ENCODE data around the gene UBE2N. TPM values are rescaled to one million over a fixed set of nuclear protein-coding genes. Genes with fewer than 3 reads are reported as not detected.
A peak's percentile ranks its signal among the peaks of the same experiment; 100 is the strongest.

The UBE2N gene
- total and polyA plus RNA-seq, 3 donors from 2014 or later: 99.4 to 368 (median 181) TPM

DNA sequence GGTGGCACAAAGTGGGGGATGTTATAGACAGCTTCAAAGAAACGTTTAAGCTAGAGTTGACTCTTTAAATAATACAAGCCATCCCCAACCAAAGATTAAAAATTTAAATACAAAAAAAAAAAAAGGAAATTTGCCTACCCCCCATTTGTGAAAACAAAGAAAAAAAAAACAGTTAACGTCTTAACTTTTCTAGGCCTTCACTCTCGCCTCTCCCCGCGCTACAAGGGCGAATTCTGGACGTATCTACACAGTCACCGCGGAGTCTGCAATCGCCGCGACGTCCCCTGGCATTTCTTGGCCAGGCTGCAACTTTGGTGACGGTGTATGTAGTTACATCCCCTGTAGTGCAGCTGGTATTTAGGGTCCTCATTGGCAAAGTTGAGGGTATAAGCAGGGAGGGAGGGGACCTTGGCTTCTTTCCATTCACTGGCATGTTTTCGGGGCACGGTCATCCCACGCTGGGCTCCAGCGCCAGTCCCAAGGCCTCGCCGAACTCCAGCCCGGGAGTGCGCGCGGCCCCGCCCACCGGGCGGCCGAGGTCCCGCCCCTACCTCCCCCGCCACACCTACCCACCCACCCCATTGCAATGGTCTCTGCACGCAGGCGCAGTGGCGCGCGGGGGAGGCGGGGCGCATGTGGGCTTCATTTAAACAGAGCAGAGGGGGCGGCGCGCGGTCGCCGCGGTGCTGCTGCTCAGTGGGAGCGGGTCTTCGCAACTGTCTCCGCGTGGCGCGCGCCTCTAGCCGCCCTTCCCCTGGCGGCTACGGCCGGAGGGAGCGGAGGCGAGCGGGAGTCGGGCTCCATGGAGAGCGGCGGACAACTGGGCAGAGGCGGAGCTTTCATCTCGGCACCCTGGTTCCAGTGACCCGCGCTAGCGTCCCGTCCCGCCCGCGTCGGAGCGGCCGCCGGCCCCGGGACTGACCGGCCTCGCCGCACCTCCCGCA, 64.2 kb downstream of the UBE2N start, which contains the start of gene NUDT4:
NUDT4 (plus strand) TSS at position 674 of the 944 bp plus-strand sequence. CDS start 398 bp downstream, outside the sequence.
- H3K4me1 ChIP-seq: peaks cover 19% of the 10 kb centered on the region
- intact Hi-C loops (cut with DNase I; ENCODE audit: low total_unique reads): no loop called here
- peak within 1 kb of the TSS; percentile 67 to 95 for H3K4me3 ChIP-seq
- no peaks in the 10 kb centered on the region for H3K27me3 ChIP-seq
- WGBS, 2 donors: 8 to 9% methylated on average over 22 to 30 of the region's 79 CpGs
- no peaks in the 10 kb centered on the region for H3K9me3 ChIP-seq
- TF ChIP-seq POLR2A (IDR thresholded peaks at IDR 0.05): peak; percentile 82
- TF ChIP-seq, protein P1, sequence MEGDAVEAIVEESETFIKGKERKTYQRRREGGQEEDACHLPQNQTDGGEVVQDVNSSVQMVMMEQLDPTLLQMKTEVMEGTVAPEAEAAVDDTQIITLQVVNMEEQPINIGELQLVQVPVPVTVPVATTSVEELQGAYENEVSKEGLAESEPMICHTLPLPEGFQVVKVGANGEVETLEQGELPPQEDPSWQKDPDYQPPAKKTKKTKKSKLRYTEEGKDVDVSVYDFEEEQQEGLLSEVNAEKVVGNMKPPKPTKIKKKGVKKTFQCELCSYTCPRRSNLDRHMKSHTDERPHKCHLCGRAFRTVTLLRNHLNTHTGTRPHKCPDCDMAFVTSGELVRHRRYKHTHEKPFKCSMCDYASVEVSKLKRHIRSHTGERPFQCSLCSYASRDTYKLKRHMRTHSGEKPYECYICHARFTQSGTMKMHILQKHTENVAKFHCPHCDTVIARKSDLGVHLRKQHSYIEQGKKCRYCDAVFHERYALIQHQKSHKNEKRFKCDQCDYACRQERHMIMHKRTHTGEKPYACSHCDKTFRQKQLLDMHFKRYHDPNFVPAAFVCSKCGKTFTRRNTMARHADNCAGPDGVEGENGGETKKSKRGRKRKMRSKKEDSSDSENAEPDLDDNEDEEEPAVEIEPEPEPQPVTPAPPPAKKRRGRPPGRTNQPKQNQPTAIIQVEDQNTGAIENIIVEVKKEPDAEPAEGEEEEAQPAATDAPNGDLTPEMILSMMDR (IDR thresholded peaks at IDR 0.05): no peak
- DNase-seq: peak; percentile 98
- no peaks in the 10 kb centered on the region for H3K36me3 ChIP-seq (ENCODE audit: low read depth, missing control alignments)
- H3K27ac ChIP-seq: peak within 1 kb of the TSS; percentile 84 to 93

DNA sequence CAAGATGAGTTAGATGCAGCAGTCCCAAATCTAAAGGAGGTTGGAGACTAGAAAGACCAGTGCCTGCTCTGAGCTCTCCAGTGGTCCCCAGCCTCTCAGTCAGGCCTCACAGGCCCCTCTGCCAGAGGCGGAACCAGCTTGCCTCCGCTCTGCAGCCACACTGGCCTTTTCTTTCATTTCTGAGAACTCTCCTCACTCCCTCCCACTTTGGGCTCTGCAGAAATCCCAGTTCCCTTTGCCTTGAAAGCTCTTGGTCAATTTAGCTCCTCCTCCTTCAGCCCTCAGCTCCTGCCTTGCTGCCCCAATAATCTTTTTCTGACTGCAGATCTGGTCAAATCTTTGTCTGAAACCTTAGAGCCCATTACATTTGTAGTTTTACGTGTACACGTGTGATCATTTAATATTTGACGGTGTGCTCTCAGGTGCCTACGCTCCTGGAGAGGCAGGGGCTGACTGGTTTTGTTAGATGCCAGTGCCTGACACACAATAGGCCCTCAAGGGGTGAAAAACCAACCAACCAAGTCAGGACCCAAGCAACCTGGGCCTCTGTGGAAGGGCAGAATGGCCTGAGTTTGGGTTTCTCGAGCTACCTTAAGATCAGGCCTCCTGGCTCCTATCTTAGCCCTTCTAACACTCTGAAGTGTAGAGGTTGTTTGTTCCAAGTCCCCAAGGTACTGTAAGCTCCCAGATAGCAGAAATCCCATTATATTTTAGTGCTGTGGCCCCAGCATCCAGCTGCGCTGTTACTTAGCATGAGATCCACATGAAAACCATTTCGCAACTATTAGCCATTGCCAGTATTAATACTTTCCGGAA, 65.1 kb downstream of the UBE2N start:
- Histone ChIP-seq H3K4me1 (peaks cover 19% of the 10 kb centered on the region), H3K4me3 (peak overlapping the region in 1 of 2 donors; percentile 95), H3K9me3 (no peaks in the 10 kb centered on the region), H3K27me3 (no peaks in the 10 kb centered on the region), H3K27ac (peak overlapping the region in 1 of 2 donors; percentile 31), H3K36me3 (ENCODE audit: low read depth, missing control alignments) (no peaks in the 10 kb centered on the region)
- intact Hi-C loops (cut with DNase I; ENCODE audit: low total_unique reads): no loop called here
- 53 to 60% methylated on average over 10 of the region's 10 CpGs for WGBS, 2 donors
- TF ChIP-seq, protein P1 (IDR thresholded peaks at IDR 0.05): no peak
- no peak for TF ChIP-seq POLR2A (IDR thresholded peaks at IDR 0.05)
- DNase-seq: no peak

DNA sequence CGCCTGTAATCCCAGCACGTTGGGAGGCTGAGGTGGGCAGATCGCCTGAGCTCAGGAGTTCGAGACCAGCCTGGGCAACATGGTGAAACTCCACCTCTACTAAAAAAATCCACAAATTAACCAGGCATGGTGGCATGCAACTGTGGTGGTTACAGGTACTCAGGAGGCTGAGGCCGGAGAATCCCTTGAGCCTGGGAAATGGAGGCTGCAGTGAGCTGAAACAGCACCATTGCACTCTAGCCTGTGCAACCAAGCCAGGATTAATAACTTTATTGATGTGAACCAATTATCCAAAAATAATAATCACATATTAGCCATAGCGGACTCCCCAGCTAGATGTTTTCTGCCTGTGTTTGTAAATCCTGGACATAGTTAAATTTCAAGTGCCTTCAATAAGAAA, 65.8 kb downstream of the UBE2N start:
- Histone ChIP-seq H3K36me3 (ENCODE audit: low read depth, missing control alignments) (no peaks in the 10 kb centered on the region), H3K4me1 (peaks cover 12% of the 10 kb centered on the region), H3K27ac (no peak overlapping the region), H3K9me3 (no peaks in the 10 kb centered on the region), H3K27me3 (no peaks in the 10 kb centered on the region), H3K4me3 (no peak overlapping the region)
- TF ChIP-seq, protein P1 (IDR thresholded peaks at IDR 0.05): no peak
- TF ChIP-seq POLR2A (IDR thresholded peaks at IDR 0.05): no peak
- intact Hi-C loops (cut with DNase I; ENCODE audit: low total_unique reads): no loop called here
- no peak for DNase-seq
- 91 to 92% methylated on average over 6 of the region's 6 CpGs for WGBS, 2 donors

DNA sequence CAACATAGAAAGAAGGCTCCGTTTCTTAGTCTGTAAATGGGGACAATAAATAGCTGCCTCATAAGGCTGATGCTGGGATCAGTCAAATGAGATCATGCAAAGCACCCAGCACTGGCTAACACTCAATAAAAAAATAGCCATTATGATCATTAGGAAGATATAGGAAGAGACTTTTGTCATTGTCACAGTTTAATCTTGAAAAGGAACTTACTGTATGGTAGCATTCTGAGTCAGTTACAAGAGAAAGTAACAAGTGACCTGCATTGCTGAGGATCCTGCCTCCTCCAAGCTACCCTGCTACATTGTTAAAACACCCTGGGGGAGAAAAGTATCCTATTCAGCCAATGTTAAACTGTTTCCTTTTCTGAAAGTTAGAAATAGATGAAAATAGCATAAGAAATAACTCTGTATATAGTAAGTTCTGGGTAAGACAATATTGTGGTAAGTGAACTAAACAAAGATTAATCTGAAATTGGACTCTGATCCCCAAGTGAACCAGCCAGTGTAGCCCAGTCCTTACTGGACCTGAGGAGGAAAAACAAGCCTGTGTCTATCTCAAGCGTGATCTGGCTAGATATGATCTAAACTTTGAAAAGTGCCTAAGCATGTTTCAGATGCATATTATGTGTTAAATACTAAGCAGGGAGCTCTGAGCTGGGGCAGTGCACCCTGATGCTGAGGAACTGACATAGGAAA, 67.6 kb downstream of the UBE2N start:
- Histone ChIP-seq H3K36me3 (ENCODE audit: low read depth, missing control alignments) (no peaks in the 10 kb centered on the region), H3K27ac (no peak overlapping the region), H3K4me1 (peaks cover 12% of the 10 kb centered on the region), H3K9me3 (no peaks in the 10 kb centered on the region), H3K4me3 (no peak overlapping the region), H3K27me3 (no peaks in the 10 kb centered on the region)
- TF ChIP-seq, protein P1 (IDR thresholded peaks at IDR 0.05): no peak
- TF ChIP-seq POLR2A (IDR thresholded peaks at IDR 0.05): no peak
- intact Hi-C loops (cut with DNase I; ENCODE audit: low total_unique reads): no loop called here
- WGBS, 2 donors: 59 to 79% methylated on average over 2 of the region's 2 CpGs
- DNase-seq: peak; percentile 69
